Measurements from ENCODE around the gene DBX1. TPM values are rescaled to one million over a fixed set of nuclear protein-coding genes. Genes with fewer than 3 reads are reported as not detected.

DBX1 gene
- total and polyA plus RNA-seq, 2 donors from 2014 or later = not detected

DNA sequence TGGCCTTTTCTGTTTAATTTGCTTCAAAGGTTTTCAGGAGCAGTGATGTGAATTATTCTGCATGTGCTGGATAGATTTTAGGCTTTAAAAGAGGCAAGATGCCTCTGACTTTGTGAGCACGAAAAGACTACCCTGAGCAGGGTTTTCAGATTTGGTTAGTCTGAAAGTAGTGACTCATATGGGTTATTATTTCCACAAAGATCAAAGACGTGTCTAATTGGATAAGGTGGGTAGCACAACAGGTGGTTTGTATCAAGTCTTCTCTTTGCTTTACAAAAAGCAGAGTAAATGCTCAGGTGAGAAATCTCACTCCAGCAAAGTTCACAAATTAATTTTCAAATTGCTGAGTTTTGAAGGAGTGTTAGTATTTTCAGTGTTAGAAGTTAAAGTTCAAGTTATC, 37.6 kb upstream of the DBX1 start:
- Histone ChIP-seq H3K27ac (ENCODE audit: low read depth in 2 of 2, low read length in 2 of 2) (no peak overlapping the region), H3K36me3 (ENCODE audit: control insufficient read depth in 2 of 3, insufficient read depth in 3 of 3, low read length in 3 of 3) (no peaks in the 10 kb centered on the region), H3K9me3 (ENCODE audit: control insufficient read depth in 2 of 3, insufficient read depth in 1 of 3, low read length in 3 of 3) (no peaks in the 10 kb centered on the region), H3K4me3 (ENCODE audit: low read length in 3 of 3) (no peak overlapping the region), H3K9ac (ENCODE audit: low read length in 3 of 3) (no peak overlapping the region), H3K4me1 (ENCODE audit: control insufficient read depth in 2 of 3, insufficient read depth in 2 of 3, low read depth in 1 of 3, low read length in 3 of 3) (no peaks in the 10 kb centered on the region), H3K27me3 (ENCODE audit: control insufficient read depth, insufficient read depth, low read length) (no peaks in the 10 kb centered on the region)
- TF ChIP-seq, protein P1, sequence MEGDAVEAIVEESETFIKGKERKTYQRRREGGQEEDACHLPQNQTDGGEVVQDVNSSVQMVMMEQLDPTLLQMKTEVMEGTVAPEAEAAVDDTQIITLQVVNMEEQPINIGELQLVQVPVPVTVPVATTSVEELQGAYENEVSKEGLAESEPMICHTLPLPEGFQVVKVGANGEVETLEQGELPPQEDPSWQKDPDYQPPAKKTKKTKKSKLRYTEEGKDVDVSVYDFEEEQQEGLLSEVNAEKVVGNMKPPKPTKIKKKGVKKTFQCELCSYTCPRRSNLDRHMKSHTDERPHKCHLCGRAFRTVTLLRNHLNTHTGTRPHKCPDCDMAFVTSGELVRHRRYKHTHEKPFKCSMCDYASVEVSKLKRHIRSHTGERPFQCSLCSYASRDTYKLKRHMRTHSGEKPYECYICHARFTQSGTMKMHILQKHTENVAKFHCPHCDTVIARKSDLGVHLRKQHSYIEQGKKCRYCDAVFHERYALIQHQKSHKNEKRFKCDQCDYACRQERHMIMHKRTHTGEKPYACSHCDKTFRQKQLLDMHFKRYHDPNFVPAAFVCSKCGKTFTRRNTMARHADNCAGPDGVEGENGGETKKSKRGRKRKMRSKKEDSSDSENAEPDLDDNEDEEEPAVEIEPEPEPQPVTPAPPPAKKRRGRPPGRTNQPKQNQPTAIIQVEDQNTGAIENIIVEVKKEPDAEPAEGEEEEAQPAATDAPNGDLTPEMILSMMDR (IDR thresholded peaks at IDR 0.05; ENCODE audit: borderline replicate concordance, extremely low read depth, insufficient read depth) = no peak
- DNase-seq (no peak), FAIRE-seq (no peak)
- intact Hi-C loops (cut with DNase I) = no loop called here

DNA sequence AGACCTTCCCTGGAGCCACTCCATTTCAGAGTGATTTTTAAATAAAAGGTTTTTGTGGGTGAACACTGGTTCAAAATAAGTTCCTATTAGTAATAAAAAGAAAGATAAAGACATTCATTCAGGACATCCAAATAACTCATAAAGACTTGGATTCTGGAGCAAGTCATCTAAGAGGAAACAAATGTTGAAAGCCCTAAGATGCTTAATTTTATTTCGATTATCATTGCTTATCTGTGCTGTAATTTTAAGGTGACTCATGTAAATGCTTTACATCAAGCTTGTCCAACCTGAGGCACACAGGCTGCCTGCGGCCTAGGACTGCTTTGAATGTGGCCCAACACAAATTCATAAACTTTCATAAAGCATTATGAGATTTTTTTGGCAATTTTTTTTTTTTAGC, 34.2 kb upstream of the DBX1 start:
- no peaks in the 10 kb centered on the region for H3K9me3 ChIP-seq (ENCODE audit: control insufficient read depth in 2 of 3, insufficient read depth in 1 of 3, low read length in 3 of 3)
- H3K9ac ChIP-seq (ENCODE audit: low read length in 3 of 3) = no peak overlapping the region
- intact Hi-C loops (cut with DNase I) = no loop called here
- no peaks in the 10 kb centered on the region for H3K4me1 ChIP-seq (ENCODE audit: control insufficient read depth in 2 of 3, insufficient read depth in 2 of 3, low read depth in 1 of 3, low read length in 3 of 3)
- TF ChIP-seq, protein P1 (IDR thresholded peaks at IDR 0.05; ENCODE audit: borderline replicate concordance, extremely low read depth, insufficient read depth) = no peak
- no peak overlapping the region for H3K4me3 ChIP-seq (ENCODE audit: low read length in 3 of 3)
- no peaks in the 10 kb centered on the region for H3K27me3 ChIP-seq (ENCODE audit: control insufficient read depth, insufficient read depth, low read length)
- DNase-seq (no peak), FAIRE-seq (no peak)
- H3K27ac ChIP-seq (ENCODE audit: low read depth in 2 of 2, low read length in 2 of 2) = no peak overlapping the region
- H3K36me3 ChIP-seq (ENCODE audit: control insufficient read depth in 2 of 3, insufficient read depth in 3 of 3, low read length in 3 of 3) = no peaks in the 10 kb centered on the region

- no peak overlapping the region for H3K4me3 ChIP-seq (ENCODE audit: low read length in 3 of 3)
- H3K9me3 ChIP-seq (ENCODE audit: control insufficient read depth in 2 of 3, insufficient read depth in 1 of 3, low read length in 3 of 3) = no peaks in the 10 kb centered on the region
- no peak overlapping the region for H3K27ac ChIP-seq (ENCODE audit: low read depth in 2 of 2, low read length in 2 of 2)
- no peaks in the 10 kb centered on the region for H3K4me1 ChIP-seq (ENCODE audit: control insufficient read depth in 2 of 3, insufficient read depth in 2 of 3, low read depth in 1 of 3, low read length in 3 of 3)
- no peak for FAIRE-seq
- TF ChIP-seq, protein P1 (IDR thresholded peaks at IDR 0.05; ENCODE audit: borderline replicate concordance, extremely low read depth, insufficient read depth) = no peak
- H3K9ac ChIP-seq (ENCODE audit: low read length in 3 of 3) = no peak overlapping the region
- intact Hi-C loops (cut with DNase I) = no loop called here
- no peak for DNase-seq
- no peaks in the 10 kb centered on the region for H3K36me3 ChIP-seq (ENCODE audit: control insufficient read depth in 2 of 3, insufficient read depth in 3 of 3, low read length in 3 of 3)
- no peaks in the 10 kb centered on the region for H3K27me3 ChIP-seq (ENCODE audit: control insufficient read depth, insufficient read depth, low read length)
Measured at GRCh38 chr11:20193307-20193706, 33.0 kb upstream of the DBX1 start.

GRCh38 chr11:20192641-20193040, 32.4 kb upstream of the DBX1 start:
- FAIRE-seq (no peak), DNase-seq (no peak)
- H3K4me1 ChIP-seq (ENCODE audit: control insufficient read depth in 2 of 3, insufficient read depth in 2 of 3, low read depth in 1 of 3, low read length in 3 of 3) = no peaks in the 10 kb centered on the region
- H3K27me3 ChIP-seq (ENCODE audit: control insufficient read depth, insufficient read depth, low read length) = no peaks in the 10 kb centered on the region
- H3K36me3 ChIP-seq (ENCODE audit: control insufficient read depth in 2 of 3, insufficient read depth in 3 of 3, low read length in 3 of 3) = no peaks in the 10 kb centered on the region
- intact Hi-C loops (cut with DNase I) = no loop called here
- TF ChIP-seq, protein P1 (IDR thresholded peaks at IDR 0.05; ENCODE audit: borderline replicate concordance, extremely low read depth, insufficient read depth) = no peak
- H3K9ac ChIP-seq (ENCODE audit: low read length in 3 of 3) = no peak overlapping the region
- H3K27ac ChIP-seq (ENCODE audit: low read depth in 2 of 2, low read length in 2 of 2) = no peak overlapping the region
- no peaks in the 10 kb centered on the region for H3K9me3 ChIP-seq (ENCODE audit: control insufficient read depth in 2 of 3, insufficient read depth in 1 of 3, low read length in 3 of 3)
- H3K4me3 ChIP-seq (ENCODE audit: low read length in 3 of 3) = no peak overlapping the region
